HT-29 (cell line): ENCODE measurements around the gene POU6F2. TPM values are rescaled to one million over a fixed set of nuclear protein-coding genes. Genes with fewer than 3 reads are reported as not detected.

ENCODE experiments used
- DNase-seq: peaks from one replicate; pipeline ENCODE4 v3.0.0-alpha.2; 2015; ENCODE audit warnings: low spot score
- total RNA-seq: library from RNA; depleted of rRNA; stranded (reverse); fragments of >200 nt; shearing (Covaris generic); gene quantifications from 2 replicates; pipeline ENCODE4 v1.2.3, GENCODE V29; 2014

POU6F2 gene
- total RNA-seq, 1 experiment from 2014 or later, result not detected

DNA sequence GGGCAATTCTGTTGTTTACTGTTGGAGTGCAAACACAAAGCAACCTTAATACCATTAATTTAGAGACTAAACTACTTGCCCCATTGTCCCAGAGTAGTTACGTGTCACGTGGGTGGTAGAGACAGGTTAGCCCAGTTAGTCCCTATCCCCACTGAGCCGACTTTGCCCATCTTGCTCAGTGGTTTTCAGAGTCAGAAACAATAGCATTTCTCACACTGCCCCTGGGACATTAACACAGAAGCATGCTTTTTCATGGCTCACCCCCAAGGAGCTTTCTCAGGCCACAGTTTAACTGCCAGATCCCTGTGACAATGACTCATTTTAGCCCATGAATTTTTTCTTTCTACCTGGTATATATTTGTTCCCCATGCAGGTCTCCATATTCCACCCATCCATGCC, 271.0 kb downstream of the POU6F2 start:
- no peak for DNase-seq

DNA sequence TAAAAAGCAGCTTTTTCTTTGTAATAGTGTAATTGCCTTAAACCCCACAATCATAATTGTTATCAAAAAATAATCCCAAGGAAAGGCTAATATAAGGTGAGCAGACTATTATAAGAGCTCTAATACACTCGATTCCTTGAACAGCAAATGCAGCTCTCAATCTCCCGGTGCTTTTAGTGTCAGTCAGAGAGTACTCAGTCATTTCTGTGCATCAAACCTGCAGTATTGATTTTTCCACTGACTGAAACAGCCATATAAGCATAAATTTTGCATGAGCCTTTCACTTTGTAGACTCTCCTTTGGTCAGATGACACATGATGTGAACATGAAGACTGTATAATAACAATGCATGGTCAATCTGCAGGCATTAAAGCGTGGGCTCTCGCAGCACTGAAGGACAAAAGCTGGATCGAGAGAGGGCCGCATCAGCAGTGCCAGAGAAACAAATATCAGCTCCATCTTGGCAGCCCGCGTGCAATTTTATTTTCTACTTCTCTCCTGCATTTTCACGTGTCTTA, 272.0 kb downstream of the POU6F2 start:
- no peak for DNase-seq

DNA sequence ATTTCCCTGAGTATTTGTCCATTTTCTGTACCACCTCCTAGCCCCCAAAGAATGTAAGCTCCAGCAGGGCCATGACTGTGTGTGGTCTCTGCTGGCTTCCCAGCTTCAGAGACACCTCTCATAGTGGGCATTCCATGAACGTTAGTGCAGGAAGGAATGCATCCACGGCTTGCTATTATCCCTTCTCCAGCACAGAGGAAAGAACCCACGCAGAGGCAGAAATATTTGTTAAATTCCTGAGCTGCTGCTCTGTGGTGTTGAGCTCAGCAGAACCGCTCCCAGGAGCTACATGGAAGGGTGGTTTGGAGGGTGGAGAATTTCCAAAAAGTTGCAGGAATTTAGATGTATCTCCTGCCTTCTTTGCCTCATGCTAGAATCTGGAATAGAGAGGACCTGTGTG, 275.2 kb downstream of the POU6F2 start:
- no peak for DNase-seq

DNA sequence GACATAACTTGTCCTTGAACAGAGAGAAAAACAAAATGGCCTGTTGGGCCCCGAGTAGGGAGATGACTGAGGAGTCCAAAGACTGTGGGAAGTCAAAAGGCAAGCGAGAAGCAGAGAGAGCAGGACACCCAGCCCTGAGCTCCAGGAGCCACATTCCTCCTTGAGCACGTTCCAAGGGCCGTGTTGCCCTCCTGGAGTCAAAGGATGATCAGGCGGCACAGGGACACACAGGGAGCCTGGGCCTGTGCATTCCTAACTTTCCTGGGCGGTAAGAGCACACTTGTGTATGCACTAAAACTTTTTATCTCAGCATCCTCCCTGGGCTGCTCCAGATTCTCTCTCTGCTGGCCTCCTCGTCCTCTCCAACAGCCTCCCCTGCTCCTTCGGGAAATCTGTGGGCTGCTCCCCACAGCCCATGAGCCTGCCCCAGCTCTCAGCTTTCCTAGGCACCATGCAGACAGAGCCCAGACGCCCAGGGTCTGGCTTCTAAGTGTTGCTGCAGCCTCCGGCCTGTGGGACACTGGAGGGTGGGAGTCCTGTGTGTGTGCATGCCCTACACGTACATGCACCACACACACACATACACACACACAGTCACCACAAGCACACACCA, 281.8 kb downstream of the POU6F2 start:
- DNase-seq, result no peak

DNA sequence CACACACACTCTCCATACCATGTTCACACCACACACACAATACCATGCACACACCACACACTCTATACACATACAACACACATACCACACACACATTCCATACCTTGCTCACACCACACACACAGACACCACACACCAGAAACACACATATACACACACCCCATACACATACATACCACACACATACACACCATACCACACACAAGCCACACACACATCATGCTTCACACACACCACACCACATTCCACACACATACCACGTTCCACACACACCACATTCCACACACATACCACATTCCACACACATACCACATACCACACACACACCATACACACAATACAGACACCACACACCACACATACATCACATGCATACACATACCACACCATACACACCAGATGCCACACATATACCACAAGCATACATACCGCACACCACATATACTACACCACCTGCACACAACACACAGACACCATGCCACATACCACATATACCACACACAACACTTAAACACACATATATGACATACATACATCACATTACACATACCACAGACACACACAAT, 282.7 kb downstream of the POU6F2 start:
- DNase-seq, result no peak

DNA sequence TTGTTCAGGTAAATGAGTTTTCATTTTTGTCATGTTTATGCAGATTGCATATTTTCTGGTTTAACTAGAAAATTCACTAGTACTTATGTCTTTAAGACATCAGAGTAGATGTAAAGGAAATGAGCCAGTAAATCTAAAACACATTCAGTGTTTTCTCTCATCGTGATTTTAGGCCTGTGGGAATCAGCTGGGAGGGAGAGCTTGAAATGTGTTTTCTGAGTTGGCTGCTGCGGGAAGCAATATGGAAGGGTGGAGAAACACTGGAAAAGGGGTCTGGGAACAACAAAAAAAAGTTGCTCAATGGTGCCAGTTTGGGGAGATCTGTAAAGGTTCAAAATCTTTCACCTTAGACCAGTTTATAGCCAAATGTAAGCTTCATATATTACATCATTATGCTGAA, 284.1 kb downstream of the POU6F2 start:
- no peak for DNase-seq

DNA sequence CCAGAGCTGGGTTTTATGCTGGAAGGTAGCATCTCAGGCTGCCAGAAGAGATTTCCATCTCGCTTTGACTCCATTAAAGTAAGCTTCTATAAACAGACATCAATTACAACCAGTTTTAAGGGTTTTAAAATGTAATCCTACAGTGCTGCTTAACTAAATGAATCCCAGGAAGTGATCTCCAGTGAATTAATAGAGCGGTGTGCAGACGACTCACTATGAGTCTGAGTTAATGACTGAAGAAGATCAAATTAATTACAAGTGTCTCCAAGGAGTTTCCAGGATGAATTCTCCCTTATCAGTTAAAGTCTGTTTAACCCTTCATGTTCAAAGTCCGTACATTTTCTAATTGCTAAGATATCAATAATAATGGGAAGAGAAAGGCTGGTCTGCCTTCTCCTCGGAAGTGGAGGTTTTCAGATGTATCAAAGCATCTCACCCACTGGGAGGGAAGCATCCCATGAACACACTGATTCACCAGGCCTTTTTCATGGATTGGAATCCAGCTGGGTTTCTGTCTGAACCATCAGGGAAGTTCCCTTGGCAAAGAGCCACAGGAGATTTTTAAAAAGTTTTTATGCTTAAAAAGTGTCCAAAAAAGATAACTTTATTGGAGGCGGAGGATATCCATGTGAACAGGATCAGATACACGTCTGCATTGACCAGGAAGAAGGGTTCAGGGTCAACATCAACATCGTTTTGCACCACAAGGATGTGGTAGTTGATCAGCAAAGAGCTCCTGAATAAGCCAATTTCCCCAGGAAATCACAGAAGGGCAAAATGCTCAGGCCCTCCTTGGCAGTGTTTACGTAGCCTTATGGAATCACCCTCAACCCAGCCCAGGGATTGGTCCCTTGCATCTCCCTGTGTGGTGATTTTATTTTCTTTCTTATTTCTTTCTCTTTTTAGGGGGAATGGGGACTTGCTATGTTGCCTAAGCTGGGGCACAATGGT, 288.2 kb downstream of the POU6F2 start:
- DNase-seq, result no peak

DNA sequence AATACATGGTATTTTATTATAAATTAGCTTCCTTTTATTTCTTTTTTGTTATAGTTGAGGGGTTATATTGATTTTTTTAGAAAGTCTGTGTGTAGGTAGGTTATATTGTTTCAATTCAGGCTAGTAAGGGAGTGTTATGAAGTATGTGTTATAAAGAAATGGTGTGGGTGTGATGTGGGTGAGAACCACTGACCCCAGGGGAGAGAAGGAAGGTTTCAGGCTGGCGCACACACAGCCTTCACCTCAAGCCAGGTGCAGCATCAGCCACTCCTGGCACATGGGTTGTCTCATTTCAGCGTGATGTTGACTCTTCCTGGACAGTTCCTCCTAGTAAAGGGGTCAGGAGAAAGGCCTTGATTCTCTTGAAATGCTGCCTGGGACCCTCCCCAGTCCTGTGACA, 291.3 kb downstream of the POU6F2 start:
- DNase-seq, result no peak

DNA sequence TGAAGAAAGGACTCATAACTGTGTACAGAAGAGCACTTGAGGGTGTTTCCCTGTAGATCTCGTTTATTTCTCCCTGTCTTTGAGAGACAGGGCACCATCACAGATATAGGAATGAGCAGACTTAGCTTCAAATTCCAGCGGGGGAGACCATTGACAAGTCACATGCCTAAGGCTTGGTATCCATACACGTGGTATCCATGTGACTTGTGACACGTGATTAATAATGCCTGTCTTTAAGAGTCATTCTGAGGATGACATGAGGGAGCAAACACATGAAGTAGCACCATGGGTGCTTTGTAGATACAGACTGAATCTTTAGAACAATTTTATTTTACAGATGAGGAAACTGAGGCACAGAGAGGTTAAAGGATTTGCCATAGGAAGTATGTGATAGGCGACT, 292.3 kb downstream of the POU6F2 start:
- no peak for DNase-seq

DNA sequence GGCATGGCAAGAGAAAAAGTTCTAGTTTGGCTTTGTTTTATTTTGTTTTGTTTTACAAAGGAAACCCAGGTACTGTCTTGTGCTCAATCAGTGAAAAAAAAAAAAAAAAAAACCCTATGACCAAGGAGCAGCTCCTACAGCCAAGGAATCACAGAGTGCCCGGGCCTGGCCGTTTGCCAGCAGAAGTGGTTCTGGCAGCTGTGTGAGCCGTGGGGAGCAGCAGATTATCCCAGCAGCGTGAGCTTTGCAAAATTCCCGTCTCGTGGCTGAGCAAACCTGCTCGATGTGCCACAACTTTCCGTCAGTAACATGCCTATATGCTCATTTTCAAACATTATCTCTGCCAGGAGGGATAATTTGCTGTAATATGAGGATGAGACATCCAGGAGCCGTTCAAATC, 293.7 kb downstream of the POU6F2 start:
- DNase-seq, result peak; percentile 55

DNA sequence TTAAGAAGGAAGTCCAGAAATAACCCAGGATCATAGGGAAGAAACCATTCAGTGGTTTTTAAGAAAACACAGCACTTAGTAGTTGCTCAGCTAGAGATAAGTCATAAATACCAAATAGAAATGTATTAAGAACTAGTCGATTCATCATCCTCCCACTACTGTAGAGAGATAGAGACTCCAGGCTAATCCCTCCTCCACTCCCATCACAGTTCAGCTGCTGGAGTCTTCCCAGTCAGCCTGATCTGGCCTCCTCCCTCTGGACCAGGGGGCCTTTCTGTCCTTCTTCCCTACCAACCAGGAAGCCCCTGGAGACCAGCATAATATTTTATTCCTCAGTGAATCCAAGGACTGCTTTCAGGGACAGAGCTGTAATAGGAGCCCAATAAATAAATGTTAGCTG, 294.4 kb downstream of the POU6F2 start:
- no peak for DNase-seq

DNA sequence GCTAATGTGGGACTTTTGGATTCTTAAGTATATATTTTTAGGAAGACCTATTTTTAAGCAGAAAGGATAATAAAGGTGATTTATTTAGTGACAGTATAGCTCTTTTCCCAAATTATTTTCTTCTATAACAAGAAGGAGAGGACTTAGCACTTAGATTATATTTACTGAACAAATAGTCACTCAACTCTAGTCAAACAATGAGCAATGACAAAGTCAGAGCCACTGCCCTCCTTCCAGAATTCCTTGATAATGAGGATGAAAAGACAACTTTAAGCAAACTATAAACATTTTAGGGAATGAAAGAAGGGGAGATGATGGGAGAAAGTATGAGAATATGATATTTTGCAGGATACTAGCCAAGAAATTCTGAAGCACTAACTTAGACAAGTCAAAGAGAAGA, 295.0 kb downstream of the POU6F2 start:
- no peak for DNase-seq

DNA sequence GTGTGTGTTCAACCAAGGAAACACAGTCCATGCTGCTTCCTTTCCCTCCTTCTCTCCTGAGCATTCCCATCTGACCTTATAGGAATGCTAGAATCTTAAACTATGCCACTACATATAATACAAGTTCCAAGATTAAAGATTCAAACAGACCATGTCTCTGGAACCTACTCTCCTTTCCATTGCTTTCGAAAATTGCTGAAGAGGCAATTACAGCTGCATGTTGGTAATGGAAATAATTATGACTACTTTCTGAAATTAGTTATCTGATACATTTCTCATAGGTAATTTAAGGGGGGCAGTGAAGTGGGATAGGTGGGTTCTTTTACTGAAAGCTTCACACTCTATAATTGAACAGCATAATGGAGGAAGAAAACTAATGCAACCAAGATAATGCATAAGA, 302.6 kb downstream of the POU6F2 start:
- DNase-seq, result no peak

DNA sequence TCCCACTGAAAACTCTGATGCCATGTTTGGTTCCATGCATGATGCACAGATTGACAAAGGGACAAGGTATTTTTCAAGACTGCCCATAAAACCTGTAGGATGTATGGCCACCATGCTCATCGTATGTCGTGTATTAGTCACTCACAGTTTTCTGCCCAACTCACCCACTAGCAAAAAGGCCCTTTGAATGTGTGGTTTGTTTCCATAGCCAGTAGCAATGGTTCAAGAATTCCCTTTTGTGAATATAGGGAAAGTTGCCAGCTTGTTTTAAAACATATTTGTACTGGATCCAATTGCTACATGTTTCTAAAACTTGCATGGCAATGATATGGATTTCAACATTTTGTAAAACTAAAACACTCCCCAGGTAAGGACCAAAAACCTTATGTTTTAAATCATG, 307.5 kb downstream of the POU6F2 start:
- DNase-seq, result no peak

DNA sequence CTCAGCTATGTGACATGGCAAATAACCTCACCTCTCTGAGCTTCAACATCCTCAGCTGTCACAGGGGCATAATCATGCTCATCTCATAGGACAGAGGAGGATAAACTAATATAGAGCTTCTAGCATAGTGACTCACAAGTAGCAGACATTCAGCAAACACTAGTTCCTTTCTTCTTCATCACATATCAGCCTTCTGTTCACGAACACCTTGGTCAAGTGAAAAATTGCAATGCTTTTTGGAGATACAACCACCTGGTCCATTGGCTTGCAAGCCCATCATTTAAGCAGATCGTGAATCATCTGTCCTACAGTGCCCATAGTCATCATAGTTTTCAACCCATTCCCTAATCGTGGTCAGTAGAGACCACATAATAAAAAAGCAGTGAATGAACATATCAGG, 310.6 kb downstream of the POU6F2 start:
- DNase-seq, result no peak

DNA sequence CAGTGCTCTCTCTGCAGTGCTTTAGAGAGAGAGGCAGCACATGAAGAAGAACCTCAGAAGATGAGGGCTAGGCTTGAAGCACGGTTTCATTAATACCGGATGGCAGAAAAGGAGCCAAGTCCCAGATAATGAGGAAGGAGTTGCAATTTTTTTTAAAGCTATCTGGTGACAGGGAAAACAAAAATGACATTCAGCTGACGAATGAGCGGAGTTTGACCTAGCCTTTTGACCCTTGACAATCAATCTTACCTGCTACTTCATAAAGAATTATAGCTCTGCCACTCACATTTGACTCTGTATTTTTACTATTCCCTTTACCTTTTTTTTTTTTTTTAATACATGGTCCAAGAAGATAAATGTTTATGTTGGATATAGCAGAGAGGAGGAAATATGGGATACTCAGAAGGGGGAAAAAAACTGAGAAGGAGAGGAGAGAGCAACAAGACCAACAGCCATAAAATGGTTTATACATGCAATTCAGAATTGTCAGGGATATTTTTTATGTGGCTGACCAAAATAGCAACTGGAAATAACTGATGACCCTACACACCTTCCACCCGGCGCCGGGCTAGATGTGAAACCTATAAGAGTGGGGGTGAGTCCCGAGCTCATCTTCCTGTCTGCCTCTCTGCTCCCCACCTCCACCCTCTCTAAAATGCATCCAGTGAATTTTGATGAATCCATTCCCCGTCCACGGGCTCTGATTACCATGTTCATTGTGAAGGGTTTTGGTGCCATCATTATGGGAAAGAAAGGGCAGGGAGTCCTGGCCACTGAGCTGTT, 314.1 kb downstream of the POU6F2 start:
- no peak for DNase-seq

DNA sequence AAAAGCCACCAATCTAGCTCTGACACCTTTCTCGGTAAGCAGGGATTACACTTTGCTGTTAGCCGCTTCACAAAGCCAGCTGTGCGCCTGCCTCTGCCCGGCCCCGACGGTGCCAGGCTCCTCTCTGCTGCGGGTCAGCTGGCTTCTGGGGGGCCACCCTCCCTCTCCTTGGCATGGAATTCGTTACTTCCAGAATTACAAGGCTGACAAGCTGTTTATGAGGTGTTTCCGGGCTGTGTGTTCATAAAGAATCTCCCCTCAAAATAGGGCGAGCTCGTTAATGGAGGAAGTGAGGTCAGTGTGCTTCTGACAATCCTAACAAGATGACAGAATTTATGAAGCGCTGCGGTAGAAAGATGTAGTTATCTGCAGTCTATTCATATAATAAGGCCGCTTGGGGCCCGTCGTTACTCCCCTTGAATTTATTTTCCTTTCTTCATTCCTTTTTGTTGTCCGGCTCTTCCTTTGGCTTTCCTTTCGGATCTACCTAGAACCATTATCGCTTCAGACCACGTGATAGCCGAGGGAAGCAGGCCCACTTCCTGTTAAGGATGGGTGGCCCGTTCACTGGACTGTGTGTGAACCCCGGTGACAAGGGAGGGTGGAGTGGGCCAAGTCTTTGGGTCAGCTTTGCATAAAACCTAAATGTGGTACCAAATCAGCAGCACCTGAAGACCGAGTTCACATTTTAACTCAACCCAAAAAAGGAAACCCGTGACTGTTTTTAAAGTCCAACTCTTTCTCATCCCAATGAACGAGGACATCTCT, 315.5 kb downstream of the POU6F2 start:
- no peak for DNase-seq

DNA sequence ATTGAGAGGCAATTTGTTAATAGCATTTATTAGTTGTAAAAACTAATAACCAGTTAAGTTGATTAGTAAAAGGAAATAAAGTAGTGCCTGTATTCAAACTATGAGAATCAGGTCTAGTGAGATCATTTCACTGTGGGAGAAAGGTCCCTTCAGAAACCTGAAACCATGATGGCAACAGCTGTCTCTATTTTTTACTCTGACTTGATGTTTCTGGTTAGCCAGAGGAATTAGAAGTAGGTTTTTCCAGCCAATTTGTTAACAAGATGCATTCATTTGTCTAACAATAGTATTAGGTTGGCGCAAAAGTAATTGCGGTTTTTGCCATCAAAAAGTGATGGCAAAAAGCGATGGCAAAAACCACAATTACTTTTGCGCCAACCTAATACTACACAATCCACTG, 316.3 kb downstream of the POU6F2 start:
- DNase-seq, result no peak

DNA sequence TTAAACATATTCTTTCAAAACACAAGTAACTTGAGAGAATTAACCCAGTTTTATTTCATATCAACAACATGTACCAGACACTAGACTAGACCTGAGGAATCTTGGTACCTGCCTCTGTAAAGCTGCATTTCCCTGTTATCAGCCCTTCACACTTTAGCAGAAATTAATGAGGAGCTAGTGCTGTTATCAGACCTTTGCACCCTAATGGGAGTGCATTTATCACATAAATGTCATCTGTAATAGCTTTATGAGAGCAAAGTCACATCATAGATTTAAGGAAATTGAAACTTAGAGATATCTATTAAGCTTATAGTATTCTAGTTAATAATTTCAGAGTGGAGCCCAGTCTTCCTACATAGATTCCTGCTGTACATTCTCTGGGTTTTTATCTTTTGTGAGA, 318.1 kb downstream of the POU6F2 start:
- no peak for DNase-seq

DNA sequence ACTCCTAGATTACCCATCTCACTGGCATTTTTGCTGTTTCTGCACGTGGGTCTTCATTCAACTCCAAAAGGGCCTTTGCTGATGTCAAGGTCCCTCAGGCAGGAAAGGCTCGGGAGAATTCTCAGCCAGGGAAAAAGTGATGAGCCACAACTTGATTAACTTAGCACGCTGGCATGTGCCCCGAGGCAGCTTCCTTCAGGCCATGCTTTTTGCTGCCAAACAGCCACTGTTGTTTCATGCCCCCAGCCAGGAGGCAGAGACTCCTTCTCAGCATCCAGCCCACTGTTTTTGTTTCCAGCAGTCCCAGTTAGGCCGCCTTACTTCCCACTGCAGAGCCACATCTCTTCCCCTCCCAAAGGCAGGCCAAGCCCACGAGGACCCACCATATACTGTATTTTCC, 322.0 kb downstream of the POU6F2 start:
- DNase-seq, result no peak

DNA sequence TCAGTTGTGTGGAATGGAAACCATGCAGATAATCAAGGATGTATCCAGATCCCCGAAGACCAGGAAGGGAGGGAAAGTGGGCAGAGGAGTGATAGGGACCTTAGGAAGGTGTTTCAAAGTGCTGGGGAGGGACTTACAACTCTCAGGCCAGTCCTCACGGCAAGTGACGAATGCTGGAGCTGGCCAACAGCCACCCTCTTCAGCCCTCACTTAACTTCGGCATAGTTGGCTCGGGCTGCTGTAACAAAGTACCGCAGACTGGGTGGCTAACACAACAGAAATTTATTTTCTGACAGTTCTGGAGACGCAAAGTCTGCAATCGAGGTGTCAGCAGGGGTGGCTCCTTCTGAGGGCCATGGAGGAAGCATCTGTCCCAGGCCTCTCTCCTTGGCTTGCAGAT, 322.6 kb downstream of the POU6F2 start:
- DNase-seq, result no peak
